HG02642 (cell line): ENCODE measurements around the gene RPL5.
A peak's percentile ranks its signal among the peaks of the same experiment; 100 is the strongest.

Experiments used
- ATAC-seq: cut with Tn5 transposase; IDR thresholded peaks from one replicate; pipeline ENCODE4 v1.9.1; 2021; ENCODE audit warnings: mild to moderate bottlenecking; ENCODE audit not compliant: unreplicated experiment, poor library complexity

The RPL5 gene

DNA sequence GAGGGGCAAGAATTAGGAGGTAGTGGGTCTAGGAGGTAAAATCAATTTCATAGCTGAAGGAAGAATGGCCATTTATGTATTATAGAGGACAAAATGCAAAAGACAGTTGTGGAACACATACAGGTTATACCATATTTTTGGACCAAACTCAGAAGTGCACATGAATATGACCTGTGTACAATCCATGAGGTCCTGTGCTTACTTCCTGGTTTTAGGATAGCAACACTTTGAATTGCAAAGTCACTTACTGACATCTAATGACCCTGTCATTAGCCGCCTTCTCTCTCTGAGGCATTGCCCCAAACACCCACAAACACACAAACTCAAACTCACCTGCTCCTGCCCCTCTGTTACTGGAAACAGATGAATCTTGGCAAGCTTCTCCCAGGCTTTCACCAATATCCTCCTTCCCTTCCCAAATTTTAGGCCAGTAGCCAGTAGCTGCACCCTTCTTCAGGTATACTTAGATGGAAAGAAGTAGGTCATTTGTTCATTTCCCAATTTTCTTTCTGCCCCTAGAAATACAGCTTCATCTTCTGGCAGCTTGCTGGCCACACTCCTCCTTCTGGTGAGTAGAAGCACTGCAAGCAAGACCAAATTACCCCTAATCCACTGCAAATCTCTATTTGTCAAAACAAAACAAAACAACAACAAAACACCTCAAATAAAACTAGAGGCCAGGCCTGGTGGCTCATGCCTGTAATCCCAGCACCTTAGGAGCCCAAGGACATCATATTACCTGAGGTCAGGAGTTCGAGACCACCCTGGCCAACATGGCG lies 13.7 kb upstream of the RPL5 start:
- ATAC-seq, result peak; percentile 66

DNA sequence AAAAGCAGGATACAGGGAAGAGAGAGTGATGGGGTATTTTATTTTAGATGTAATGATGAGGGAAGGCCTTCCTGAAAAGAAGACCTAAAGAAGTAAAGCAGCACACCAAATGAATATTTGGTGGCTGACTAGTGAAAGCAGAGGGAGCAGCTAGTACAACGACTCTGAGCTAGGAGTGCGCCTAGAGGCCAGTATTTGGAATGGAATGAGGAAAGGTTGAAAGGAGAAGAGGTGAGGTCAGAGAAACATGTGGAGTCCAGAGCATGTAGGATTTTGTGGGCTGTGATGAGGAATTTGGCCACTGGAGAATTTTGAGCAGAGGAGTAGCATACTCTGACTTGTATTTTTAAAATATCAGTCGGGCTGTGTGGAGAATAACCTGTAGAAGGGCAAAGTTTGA lies 11.8 kb upstream of the RPL5 start:
- ATAC-seq, result no peak

DNA sequence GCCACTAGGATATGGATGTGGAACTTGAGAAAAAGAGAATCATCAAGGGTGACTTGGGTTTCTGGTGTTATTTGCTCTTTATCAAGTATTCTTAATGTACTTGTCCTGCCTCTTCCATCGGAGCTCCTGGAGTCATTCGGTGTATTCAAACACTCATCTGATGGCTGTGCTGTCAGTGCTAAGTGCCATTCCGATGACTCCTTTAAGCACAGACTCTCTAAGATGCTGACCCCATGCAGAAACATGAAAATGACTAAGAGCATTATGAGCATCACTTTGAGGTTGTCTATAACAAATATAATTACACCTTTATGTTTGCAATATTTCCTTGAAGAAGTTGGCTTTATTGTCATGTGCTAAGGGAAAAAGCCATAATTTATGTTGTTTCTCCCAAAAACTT lies 11.3 kb upstream of the RPL5 start:
- no peak for ATAC-seq

DNA sequence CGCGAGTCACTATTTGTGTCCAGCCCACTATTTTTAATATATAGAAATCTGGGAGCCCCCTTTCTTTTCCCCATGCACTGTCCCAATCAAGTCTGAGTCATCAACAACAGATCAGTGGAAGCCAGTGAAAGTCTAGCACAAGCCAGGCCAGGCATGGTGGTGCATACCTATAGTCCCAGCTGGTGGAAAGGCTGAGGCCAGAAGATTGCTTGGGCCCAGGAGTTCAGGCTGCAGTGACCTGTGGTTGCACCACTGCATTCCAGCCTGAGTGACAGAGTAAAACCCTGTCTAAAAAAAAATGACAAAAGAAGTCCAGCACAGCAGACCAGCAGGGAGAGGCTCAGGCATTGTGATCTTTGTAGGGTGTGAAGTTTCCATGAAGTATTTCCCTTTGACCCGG lies 9.0 kb upstream of the RPL5 start:
- no peak for ATAC-seq

DNA sequence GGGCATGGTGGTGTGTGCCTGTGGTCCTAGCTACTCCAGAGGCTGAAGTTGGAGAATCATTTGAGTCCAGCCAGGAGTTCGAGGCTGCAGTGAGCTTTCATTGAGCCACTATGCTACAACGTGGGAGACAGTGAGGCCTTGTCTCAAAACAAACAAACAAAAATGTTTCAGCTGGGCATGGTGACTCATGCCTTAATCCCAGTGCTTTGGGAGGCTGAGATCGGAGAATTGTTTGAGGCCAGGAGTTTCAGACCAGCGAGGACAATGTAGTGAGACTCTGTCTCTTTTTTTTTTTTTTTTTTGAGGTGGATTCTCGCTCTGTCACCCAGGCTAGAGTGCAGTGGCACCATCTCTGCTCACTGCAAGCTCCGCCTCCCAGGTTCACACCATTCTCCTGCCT lies 5.0 kb upstream of the RPL5 start:
- no peak for ATAC-seq

DNA sequence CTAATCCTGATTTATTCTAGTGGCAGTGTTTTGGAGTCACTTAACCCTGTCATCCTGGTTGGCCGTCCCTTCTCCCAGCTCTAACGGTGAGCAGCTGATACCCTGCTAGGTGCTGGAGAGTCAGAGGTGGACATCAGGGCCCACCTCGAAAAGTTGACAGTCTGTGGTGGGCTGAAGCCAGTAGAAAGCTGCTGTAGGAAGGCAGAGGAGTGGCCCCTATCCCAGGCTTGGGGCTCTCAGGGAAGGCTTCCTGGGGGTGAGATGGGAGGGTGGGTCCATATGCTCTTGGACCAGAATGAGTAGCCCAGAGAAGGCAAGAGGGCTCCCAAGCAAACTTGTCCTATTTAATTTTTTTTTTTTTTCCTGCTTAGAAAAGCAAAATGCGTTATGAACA lies 475 bp upstream of the RPL5 start:
- ATAC-seq, result no peak

DNA sequence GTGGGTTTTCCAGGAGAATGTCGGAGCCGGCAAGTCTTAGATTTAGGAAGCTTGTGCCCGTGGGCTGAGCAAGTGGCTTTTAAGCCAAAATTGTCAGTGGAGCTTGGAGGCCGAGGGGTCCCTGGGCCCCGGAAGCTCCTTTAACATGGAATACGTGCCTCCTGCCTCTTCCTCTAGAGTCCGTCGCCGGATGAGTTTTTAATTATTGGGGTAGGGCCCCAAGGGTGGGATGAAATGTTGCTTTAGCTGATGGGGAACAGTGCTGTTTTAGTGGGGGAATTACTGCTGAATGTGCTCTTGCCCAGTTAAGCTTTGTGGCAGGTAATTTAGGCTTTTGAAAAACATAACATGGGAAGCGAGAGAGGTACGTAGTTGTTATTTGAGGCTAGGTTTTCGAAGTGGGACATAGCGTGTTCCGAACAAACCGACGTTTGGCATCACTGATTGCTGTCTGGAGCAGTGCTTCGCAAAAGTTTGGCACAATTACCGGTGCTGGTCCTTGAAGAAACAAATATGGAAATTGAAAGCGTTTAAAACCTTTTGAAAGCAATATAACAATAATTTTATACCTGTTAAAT lies 786 bp downstream of the RPL5 start:
- peak; percentile 2 for ATAC-seq

DNA sequence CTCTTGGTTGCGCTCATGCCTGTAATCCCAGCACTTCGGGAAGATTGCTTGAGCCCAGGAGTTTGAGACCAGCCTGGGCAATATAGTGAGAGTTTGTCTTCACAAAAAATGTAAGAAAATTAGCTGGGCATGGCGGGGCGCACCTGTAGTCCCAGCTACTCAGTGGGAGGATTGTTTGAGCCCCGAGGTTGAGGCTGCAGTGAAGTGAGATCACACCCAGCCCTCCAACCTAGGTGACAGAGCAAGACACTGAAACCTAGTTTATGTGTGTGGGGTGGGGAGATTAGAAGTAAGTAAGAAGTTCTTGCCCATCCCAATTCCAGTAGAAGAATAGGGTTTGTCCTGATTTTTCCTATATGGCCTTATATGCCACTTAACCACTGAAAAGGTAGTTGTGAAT lies 2.0 kb downstream of the RPL5 start:
- ATAC-seq, result no peak

DNA sequence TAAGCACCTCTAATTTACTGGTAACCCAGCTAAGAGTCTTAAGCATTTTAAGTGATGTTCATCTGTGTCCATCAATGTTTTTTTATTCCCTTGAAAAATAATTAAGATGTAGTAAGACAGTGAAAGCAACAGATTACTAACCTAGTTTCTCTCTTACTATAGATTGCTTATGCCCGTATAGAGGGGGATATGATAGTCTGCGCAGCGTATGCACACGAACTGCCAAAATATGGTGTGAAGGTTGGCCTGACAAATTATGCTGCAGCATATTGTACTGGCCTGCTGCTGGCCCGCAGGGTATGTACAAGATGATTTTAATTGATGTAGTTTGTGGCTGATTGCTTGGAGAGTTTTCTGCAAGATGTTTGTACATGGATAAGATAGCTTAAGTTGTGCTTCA lies 2.8 kb downstream of the RPL5 start:
- ATAC-seq, result no peak

DNA sequence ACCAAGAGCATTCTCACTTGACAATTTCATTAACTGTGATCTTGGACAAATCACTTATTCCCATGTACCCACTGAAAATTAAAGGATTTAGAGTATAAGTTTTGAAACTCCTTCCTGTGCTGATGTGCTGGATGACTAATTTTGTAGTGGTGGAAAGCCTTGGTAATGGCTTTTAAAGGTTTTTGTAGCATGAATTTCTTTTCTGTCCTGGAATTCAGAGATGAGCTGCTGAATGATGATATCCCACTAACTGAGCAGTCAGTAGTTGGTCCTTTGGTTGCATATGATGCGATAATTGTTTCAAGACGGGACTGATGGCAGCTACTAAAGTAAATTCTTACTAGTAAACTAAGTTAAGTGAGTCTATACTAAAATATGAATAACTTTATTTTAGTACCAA lies 5.2 kb downstream of the RPL5 start:
- ATAC-seq, result no peak

DNA sequence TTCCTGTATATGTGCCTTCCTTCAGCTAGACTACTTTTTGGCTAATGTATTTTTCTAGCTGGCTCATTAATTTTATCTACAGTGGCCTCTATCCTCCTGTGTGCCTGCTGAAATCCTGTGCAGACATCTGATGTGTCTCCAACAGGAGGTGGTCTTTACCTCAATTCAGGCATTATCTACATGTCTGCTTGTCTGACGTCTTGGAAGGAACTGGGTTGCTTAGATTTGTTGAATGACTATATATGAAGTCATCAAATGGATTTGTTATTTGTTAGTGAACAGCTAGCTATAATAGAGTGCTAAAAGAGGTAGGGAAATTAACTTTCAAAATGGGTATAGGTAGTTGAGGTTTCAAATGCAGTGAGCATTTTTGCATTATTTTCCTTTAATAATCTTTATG lies 6.7 kb downstream of the RPL5 start:
- ATAC-seq, result no peak

DNA sequence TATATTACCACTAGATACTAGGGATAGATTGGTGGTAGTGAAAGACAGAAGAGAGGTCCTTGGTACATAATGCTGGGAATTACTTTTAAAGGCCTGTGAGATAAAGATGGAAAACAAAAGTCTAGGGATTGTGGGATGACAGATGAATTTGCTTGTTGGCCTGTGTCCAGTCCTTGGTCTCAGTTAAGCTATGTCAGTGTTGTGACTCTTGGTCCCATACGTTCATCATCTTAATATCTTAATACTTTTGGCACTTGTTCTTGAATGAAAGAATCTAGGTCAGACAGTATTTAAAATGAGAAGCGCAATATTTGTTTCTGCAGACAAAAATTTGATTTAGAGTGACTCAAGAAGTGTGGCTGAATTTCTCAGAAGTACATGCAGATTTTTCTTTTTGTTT lies 7.6 kb downstream of the RPL5 start:
- no peak for ATAC-seq

DNA sequence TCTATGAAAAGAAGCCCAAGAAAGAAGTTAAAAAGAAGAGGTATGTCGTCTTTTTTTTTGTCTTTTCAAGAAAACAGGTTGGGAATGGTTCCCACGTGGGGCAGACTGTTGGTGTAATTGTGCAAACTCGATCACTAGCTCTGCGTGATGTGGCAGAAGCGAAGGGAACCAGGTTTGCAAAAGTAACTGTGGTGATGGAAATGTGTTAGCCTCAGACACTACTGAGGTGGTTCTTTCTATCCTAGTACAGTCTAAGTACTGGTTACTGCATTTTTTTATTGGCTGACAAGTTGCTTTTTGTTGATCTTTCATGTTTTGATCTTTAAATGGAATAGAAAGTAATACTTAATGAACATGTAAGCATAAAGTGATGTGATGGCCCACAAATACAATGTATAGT lies 8.8 kb downstream of the RPL5 start:
- ATAC-seq, result no peak

DNA sequence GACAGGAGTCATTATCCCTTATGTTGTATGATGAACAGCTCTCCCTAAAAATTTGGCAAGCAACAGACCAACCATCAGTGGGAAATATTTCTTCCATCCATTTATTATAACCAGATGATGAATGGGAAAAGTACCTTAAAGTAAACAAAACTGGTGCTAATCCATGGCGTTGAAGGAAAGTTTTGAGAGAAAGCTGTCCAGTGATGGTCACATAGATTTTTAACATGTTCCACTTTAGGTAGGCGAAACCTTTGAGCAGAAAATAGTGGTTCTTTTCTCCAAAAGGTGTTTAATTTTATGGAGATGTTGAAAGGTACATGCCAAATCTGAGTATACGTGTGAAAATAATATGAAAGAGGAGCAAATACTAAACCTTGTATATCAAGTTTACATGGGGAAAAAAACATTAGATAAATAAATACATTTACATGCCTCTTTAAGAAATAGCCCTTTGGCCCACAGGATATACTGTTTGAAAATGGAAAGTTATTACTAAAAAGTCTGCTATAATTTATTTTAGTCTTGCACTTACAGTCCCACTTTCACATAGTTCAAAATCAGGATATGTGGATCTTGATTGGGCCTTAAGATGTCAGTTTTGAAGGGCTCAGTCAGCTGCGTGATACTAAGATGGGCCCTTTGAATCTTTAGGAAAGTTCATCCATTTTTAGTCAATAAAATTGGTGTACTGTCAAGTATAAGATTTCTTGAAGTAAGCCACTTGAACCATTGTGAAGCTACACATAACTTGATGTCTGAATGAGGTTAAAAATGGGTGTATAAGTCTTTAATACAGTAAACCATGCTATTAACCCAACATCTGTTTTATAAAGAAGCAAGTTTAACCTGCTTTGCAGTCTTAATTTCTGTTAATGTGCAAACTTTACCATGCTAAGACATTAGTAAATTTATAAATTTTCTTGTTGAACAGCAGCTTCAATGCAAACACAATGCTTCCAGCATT lies 10.5 kb downstream of the RPL5 start:
- no peak for ATAC-seq

DNA sequence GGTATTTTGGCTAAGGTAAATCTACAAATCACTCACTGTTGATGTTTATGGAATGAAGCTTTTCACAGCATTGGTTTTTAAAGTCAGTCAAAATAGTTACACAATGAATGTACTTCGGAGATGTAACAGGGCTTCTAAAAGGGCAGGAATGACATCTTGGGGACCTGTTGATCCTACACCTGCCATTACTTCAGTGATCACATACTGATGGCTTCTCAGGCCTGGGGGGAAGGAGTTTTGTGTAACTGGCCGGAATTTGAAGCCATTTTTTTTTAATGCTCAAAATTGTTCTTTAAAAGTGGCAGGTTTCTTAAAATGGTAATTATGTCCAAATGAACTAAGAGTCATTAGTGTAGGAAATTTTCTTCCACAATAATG lies 11.2 kb downstream of the RPL5 start:
- ATAC-seq, result no peak

DNA sequence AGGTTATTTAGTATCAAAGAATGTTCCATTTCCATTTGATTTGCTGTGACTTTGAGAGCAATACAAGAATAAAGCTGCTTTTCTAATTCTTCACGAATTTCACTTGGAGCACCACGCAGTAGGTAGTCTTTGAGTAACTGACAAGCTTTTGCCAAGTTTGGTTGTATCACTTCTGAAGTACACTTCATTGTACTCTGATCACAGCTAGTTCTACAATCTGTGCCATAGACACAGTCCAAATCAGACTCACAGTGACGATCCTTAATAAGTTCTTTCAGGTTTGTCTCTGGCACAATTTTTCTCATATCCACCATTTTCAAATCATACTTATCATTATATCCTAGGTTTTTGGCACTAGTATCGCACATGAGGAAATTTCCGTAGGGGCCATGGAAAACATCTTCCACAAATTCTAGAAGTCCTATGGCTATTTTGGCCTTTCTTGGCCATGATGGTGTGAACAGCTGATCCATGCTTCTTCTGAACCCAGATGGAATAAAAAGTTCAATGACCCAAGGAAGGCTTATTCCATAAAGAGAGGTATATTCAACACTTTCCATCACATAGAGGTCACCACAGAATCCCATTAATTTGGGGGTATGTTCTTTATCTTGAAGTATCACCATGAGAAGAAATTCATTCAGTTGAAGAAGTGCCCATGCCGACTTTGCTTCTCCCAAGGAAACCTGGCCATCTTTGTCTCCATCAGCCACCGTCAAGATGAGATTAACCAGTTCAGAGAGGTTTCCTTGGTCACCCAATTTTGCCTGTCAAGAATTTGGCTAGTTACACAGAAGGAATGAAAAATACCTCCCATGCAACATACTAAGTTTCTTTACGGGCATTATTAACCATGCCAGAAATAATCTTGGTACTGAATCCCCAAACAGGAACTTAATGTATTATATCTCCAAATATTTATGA lies 11.9 kb downstream of the RPL5 start:
- ATAC-seq, result no peak

DNA sequence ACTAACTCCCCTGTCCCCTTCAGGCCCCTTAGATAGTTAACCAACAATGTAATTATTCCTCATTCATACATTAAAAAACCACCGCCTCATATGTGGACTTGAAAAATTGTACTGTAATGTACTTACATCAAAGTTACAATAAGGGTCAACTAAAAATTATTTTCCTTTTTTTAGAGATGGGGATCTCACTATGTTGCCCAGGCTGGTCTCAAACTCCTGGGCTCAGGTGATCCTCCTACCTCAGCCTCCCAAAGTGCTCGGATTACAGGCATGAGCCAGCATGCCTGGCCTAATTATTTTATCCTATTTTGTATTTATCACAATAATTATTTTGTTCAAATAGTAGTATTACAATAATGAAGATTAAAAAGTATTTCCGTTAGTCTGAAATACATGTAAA lies 12.6 kb downstream of the RPL5 start:
- ATAC-seq, result no peak

DNA sequence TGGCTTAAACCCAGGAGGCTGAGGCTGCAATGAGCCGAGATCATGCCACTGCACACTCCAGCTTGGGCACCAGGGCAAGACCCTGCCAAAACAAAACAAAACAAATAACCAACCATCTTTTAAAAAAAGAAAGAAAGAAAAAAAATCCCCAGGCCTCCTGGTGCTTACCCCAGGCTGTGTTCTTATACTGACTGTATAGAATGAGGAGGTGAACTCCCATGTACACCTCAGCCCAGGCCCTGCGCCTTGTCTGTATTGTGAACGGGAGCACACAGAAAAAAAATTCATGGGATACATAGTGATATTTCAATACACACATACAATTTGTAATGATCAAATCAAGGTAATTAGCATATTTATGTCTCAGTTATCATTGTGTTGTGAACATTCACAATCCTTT lies 14.1 kb downstream of the RPL5 start:
- no peak for ATAC-seq

DNA sequence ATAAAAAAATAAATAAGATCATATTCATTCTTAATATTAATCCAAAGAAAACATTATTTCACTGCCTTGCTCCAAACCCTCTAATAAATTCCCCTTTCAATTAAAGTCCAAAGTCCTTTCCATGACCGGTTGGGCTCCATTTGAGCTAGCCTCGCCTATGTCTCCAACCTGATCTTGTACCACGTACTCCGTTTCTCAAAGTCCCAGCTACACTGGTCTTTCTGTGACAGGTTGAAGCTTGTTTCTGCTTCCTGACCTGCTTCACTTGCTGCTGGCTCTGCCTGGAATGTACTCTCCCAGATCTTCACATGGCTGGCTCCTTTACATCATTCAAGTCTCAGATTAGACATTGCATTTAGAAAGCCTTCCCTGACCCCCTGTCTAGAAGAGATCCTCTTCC lies 16.4 kb downstream of the RPL5 start:
- ATAC-seq, result no peak

DNA sequence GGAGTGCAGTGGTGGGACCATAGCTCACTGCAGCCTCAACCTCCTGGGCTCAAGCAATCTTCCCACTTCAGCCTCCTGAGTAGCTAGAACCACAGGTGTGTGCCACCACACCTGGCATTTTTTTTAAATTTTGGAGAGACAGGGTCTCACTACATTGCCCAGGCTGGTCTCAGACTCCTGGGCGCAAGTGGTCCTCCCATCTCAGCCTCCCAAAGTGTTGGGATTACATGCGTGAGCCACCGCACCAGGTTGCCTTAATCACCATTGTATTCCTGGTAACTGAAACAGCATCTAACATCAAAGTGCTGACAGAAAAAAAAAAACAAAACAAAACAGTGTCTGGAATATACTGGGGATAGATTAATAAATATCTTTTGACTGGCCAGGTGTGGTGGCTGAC lies 18.2 kb downstream of the RPL5 start:
- no peak for ATAC-seq
